Trophoblast cell (in vitro differentiated cells and primary cell): ENCODE results near the gene LEP.

Source experiments
- DNase-seq, 2 donors: peaks; one replicate each; pipeline ENCODE4 v3.0.0-alpha.2; 2016
- H2AFZ ChIP-seq: 2 replicates; pipeline ENCODE4 v1.6.1; 2013; ENCODE audit warnings: low read length, moderate library complexity, mild to moderate bottlenecking; ENCODE audit not compliant: insufficient read depth, poor library complexity
- H2AK5ac ChIP-seq: 2 replicates; pipeline ENCODE4 v1.6.1; 2013; ENCODE audit warnings: mild to moderate bottlenecking, low read length
- H2BK120ac ChIP-seq: 2 replicates; pipeline ENCODE4 v1.6.1; 2013; ENCODE audit warnings: low read length, mild to moderate bottlenecking, moderate library complexity; ENCODE audit not compliant: insufficient read depth, poor library complexity
- H2BK12ac ChIP-seq: 2 replicates; pipeline ENCODE4 v1.6.1; 2013; ENCODE audit warnings: mild to moderate bottlenecking, low read length, moderate library complexity
- H2BK5ac ChIP-seq: 2 replicates; pipeline ENCODE4 v1.6.1; 2013; ENCODE audit warnings: low read length, low read depth, moderate library complexity, mild to moderate bottlenecking; ENCODE audit not compliant: poor library complexity
- H3K14ac ChIP-seq: 2 replicates; pipeline ENCODE4 v1.6.1; 2013; ENCODE audit warnings: mild to moderate bottlenecking, low read length
- H3K18ac ChIP-seq: 2 replicates; pipeline ENCODE4 v1.6.1; 2013; ENCODE audit warnings: mild to moderate bottlenecking, low read length
- H3K23ac ChIP-seq: 2 replicates; pipeline ENCODE4 v1.6.1; 2013; ENCODE audit warnings: low read length
- H3K27ac ChIP-seq: 2 replicates; pipeline ENCODE4 v1.5.1; 2013; ENCODE audit warnings: low read depth, mild to moderate bottlenecking, inconsistent platforms, low read length, moderate library complexity
- H3K27me3 ChIP-seq: 2 replicates; pipeline ENCODE4 v1.6.1; 2013; ENCODE audit warnings: inconsistent platforms, mild to moderate bottlenecking, low read length, moderate library complexity; ENCODE audit not compliant: insufficient read depth
- H3K36me3 ChIP-seq, 2 experiments: 1 replicate in 1 of 2; 2 replicates in 1 of 2; pipeline ENCODE4 v1.6.1; 2013; ENCODE audit warnings: low read length in 2 of 2, mild to moderate bottlenecking in 2 of 2, moderate library complexity in 1 of 2; ENCODE audit not compliant: insufficient read depth in 2 of 2, control insufficient read depth in 1 of 2
- H3K4ac ChIP-seq: 2 replicates; pipeline ENCODE4 v1.6.1; 2013; ENCODE audit warnings: low read depth, mild to moderate bottlenecking, low read length, moderate library complexity
- H3K4me1 ChIP-seq, 2 experiments: 1 replicate in 1 of 2; 2 replicates in 1 of 2; pipeline ENCODE4 v1.6.1; 2013; ENCODE audit warnings: low read length in 2 of 2, mild to moderate bottlenecking in 2 of 2, moderate library complexity in 1 of 2; ENCODE audit not compliant: insufficient read depth in 2 of 2, control insufficient read depth in 1 of 2
- H3K4me2 ChIP-seq: 2 replicates; pipeline ENCODE4 v1.6.1; 2013; ENCODE audit warnings: inconsistent platforms, mild to moderate bottlenecking, low read length, moderate library complexity
- H3K4me3 ChIP-seq: 2 replicates; pipeline ENCODE4 v1.5.1; 2013; ENCODE audit warnings: mild to moderate bottlenecking, low read depth, low read length, inconsistent platforms
- H3K79me1 ChIP-seq: one replicate; pipeline ENCODE4 v1.6.1; 2013; ENCODE audit warnings: low read length
- H3K79me2 ChIP-seq: 2 replicates; pipeline ENCODE4 v1.6.1; 2013; ENCODE audit warnings: low read length, mild to moderate bottlenecking; ENCODE audit not compliant: control insufficient read depth, insufficient read depth, poor library complexity
- H3K9ac ChIP-seq: 2 replicates; pipeline ENCODE4 v1.6.1; 2013; ENCODE audit warnings: mild to moderate bottlenecking, low read length
- H3K9me3 ChIP-seq: 2 replicates; pipeline ENCODE4 v1.6.1; 2013; ENCODE audit warnings: low read depth, mild to moderate bottlenecking, control low read depth, inconsistent platforms, low read length; ENCODE audit not compliant: insufficient read depth
- H4K12ac ChIP-seq: 2 replicates; pipeline ENCODE4 v1.6.1; 2013; ENCODE audit warnings: low read depth, mild to moderate bottlenecking, low read length, moderate library complexity
- H4K8ac ChIP-seq: 2 replicates; pipeline ENCODE4 v1.6.1; 2013; ENCODE audit warnings: low read depth, mild to moderate bottlenecking, low read length, moderate library complexity
- H4K91ac ChIP-seq: one replicate; pipeline ENCODE4 v1.6.1; 2013; ENCODE audit warnings: low read depth, mild to moderate bottlenecking, low read length, moderate library complexity
- WGBS: extraction: QIAGEN DNeasy Blood & Tissue Kit; methylation state at CpG from one replicate; pipeline ENCODE4 v1.1.7; 2013; ENCODE audit warnings: missing lambda C conversion rate; ENCODE audit not compliant: insufficient read length, insufficient coverage; ENCODE audit errors: extremely low coverage; 5-methylcytosine and 5-hydroxymethylcytosine counted together

The LEP gene

DNA sequence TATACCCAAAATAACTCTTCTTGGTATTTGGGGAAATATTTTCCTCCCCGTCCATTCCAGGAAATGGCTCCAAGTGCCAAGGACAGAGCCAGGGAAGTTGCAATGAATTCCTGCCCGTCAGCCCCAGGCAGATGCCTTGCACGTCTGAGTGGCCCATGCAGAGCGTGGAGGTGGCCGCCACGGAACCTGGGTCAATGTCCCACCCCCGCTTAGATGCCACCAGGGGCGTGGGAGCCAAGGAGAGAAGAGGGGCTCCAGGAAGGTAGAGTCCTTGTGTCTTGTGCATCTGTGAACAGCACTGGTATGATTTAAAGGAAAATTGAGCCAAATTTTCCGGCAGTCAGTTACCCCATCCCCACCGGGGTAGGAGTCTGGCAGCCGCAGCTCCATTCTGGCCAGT is 1.6 kb downstream of the LEP start:
- no peaks in the 10 kb centered on the region for H3K36me3 ChIP-seq
- H3K79me2 ChIP-seq: no peaks in the 10 kb centered on the region
- H2AFZ ChIP-seq: no peak overlapping the region
- no peak overlapping the region for H3K23ac ChIP-seq
- no peak overlapping the region for H3K14ac ChIP-seq
- no peak overlapping the region for H3K4me3 ChIP-seq
- H3K18ac ChIP-seq: no peak overlapping the region
- H3K27ac ChIP-seq: no peak overlapping the region
- no CpG with 5 or more reads among the region's 11 CpGs for WGBS
- H3K4me2 ChIP-seq: no peak overlapping the region
- no peak overlapping the region for H3K9ac ChIP-seq
- H4K12ac ChIP-seq: no peak overlapping the region
- peaks cover 0 to 2% of the 10 kb centered on the region in 2 experiments for H3K4me1 ChIP-seq
- H3K79me1 ChIP-seq: no peaks in the 10 kb centered on the region
- H2BK120ac ChIP-seq: no peak overlapping the region
- H3K4ac ChIP-seq: no peak overlapping the region
- H3K9me3 ChIP-seq: peaks cover 7% of the 10 kb centered on the region
- no peak overlapping the region for H2AK5ac ChIP-seq
- DNase-seq: peak in 1 of 2 donors; percentile 27
- H2BK12ac ChIP-seq: no peak overlapping the region
- no peak overlapping the region for H4K91ac ChIP-seq
- H2BK5ac ChIP-seq: no peak overlapping the region
- H4K8ac ChIP-seq: no peak overlapping the region
- H3K27me3 ChIP-seq: no peaks in the 10 kb centered on the region

DNA sequence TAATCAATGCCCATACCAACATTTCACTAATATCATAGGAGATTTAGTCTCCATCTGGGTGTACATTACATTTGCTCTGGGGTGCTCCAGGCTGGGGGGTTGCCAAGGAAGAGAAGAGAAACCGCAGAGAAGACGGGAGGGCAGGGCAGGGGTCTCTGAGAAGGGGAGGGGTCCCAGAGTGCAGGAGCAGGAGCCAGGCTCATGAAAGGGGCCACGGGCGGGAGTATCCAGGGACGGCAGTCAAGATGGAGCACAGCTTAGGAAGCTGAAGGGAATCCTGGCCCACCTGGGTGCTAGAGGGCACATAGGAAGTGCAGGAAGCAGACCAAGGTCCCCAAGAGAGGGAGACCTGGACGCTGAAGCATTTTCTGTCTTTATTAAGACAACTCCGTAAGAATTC is 2.2 kb downstream of the LEP start:
- no peak for DNase-seq
- H3K79me1 ChIP-seq: no peaks in the 10 kb centered on the region
- no peak overlapping the region for H3K4me3 ChIP-seq
- H3K36me3 ChIP-seq: no peaks in the 10 kb centered on the region
- no peak overlapping the region for H3K4ac ChIP-seq
- no peak overlapping the region for H3K9ac ChIP-seq
- H3K23ac ChIP-seq: no peak overlapping the region
- H2AK5ac ChIP-seq: no peak overlapping the region
- H3K4me1 ChIP-seq: peaks cover 0 to 2% of the 10 kb centered on the region in 2 experiments
- H2BK12ac ChIP-seq: no peak overlapping the region
- no peak overlapping the region for H4K8ac ChIP-seq
- no peak overlapping the region for H2BK5ac ChIP-seq
- no peak overlapping the region for H3K18ac ChIP-seq
- H3K79me2 ChIP-seq: no peaks in the 10 kb centered on the region
- no peak overlapping the region for H3K27ac ChIP-seq
- no peak overlapping the region for H3K4me2 ChIP-seq
- H2AFZ ChIP-seq: no peak overlapping the region
- no peak overlapping the region for H2BK120ac ChIP-seq
- WGBS: no CpG with 5 or more reads among the region's 7 CpGs
- no peaks in the 10 kb centered on the region for H3K27me3 ChIP-seq
- H3K9me3 ChIP-seq: peaks cover 7% of the 10 kb centered on the region
- H4K12ac ChIP-seq: no peak overlapping the region
- H4K91ac ChIP-seq: no peak overlapping the region
- no peak overlapping the region for H3K14ac ChIP-seq

DNA sequence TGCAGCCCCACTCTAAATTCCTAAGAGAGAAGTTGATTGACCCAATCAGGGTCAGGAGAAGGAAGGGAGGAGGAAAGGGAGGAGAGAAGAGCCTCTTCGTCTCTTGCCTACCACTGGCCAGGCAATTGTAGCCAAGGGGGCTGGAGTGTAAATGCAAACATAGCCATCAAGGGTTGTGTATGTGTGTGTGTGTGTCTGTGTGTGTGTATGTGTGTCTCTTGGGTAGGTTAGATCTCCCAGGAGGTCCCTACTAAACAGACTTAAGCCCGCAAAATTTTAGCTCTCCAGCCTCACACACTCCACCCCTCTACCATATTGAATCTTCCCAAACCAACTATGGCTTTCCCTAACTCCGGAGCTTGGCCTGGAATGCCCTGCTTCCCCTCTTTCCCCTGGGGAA is 3.8 kb downstream of the LEP start:
- Histone ChIP-seq H2AFZ (no peak overlapping the region), H3K4ac (no peak overlapping the region), H2BK120ac (no peak overlapping the region), H2AK5ac (no peak overlapping the region), H2BK5ac (no peak overlapping the region), H3K9me3 (peaks cover 7% of the 10 kb centered on the region), H3K79me1 (no peaks in the 10 kb centered on the region), H3K4me3 (no peak overlapping the region), H3K36me3 (no peaks in the 10 kb centered on the region), H3K27me3 (no peaks in the 10 kb centered on the region), H4K12ac (no peak overlapping the region), H3K4me1 (peaks cover 0 to 2% of the 10 kb centered on the region in 2 experiments), H3K18ac (no peak overlapping the region), H4K91ac (no peak overlapping the region), H3K9ac (no peak overlapping the region), H3K23ac (no peak overlapping the region), H2BK12ac (no peak overlapping the region), H3K27ac (no peak overlapping the region), H4K8ac (no peak overlapping the region), H3K14ac (no peak overlapping the region), H3K79me2 (no peaks in the 10 kb centered on the region), H3K4me2 (no peak overlapping the region)
- DNase-seq: no peak
- WGBS: no CpG with 5 or more reads among the region's 3 CpGs

DNA sequence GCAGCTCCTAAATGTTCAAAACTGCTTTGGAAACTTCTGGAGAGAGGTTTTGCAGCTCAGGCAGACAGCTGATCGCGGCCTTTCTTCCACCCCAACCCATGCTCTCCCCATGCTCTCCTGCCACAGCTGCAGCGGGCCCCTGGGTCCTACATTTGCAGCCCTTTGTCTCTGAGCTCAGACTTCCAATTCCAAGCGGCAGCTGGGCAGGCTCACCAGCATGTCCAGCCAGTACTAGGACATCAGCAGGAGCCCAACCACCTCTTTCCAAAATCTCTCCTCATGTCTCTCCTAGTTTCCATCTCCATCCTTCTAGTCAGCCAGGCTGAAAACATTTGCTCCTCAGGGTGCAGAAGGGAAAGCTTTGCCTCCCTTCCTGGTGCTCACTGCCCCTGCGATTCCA is 6.0 kb downstream of the LEP start:
- Histone ChIP-seq H2BK5ac (no peak overlapping the region), H3K23ac (no peak overlapping the region), H3K18ac (no peak overlapping the region), H3K9me3 (peaks cover 2% of the 10 kb centered on the region), H3K4me3 (no peak overlapping the region), H2BK12ac (no peak overlapping the region), H3K14ac (no peak overlapping the region), H3K27ac (no peak overlapping the region), H3K4ac (no peak overlapping the region), H3K79me2 (no peaks in the 10 kb centered on the region), H4K8ac (no peak overlapping the region), H2AFZ (no peak overlapping the region), H3K4me2 (no peak overlapping the region), H3K4me1 (no peaks in the 10 kb centered on the region), H4K12ac (no peak overlapping the region), H3K79me1 (no peaks in the 10 kb centered on the region), H3K27me3 (no peaks in the 10 kb centered on the region), H2BK120ac (no peak overlapping the region), H4K91ac (no peak overlapping the region), H3K9ac (no peak overlapping the region), H2AK5ac (no peak overlapping the region), H3K36me3 (no peaks in the 10 kb centered on the region)
- WGBS: no CpG with 5 or more reads among the region's 5 CpGs
- no peak for DNase-seq
